ENCODE data around the gene SPDYE1.
"Not testable (repeated sequence)": the region's sequence is repeated elsewhere in the genome, so short reads cannot be mapped to it uniquely, and the experiment has no call there.

Gene SPDYE1

GRCh38 chr7:43974033-43974573 lies 23.6 kb upstream of the SPDYE1 start:
- not testable (repeated sequence) for H3K36me3 ChIP-seq (ENCODE audit: insufficient read depth, low read length); H3K27me3 ChIP-seq (ENCODE audit: insufficient read depth, low read length, poor library complexity); ATAC-seq (ENCODE audit: insufficient read depth, low read depth)

DNA sequence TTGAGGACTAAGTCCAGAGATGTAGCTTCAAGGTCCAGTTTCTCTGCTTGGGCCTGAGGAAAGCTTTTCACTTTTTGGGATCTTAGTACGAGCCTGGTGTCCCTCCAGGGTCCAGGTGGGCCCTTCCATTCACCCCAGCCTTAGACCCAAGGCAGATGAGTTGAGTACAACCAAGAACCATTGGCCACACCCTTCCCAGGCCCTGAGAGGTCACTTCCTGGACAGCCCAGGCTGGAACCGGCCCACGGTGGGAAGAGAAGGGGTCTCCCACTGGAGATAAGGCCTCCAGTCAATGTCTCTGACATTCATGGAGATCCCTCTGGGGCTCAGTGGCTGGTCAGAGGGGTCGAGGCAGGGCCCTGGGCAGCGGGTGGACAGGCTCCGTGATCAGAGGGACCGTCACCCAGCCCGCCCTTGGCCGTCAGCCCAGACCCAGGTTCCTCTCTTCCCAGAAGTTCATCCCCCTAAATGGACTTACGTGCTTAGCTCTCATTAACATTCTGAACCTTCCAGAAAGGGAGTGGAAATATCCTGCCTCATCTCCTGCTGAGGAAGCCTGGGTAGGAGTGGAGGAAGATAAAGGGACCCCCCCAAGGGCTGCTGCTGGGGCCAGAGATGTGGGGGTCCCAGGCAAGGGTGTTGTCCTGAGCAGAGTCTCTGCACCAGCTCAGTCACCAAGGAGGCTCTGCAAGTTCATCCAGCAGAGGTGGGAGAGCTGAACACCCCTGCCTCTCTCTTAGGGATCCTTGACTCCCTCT lies 22.8 kb upstream of the SPDYE1 start:
- not testable (repeated sequence) for H3K9ac ChIP-seq (ENCODE audit: low read depth, low read length); H3K79me2 ChIP-seq (ENCODE audit: insufficient read depth, low read length); H4K20me1 ChIP-seq (ENCODE audit: insufficient read depth, low read length); H3K9me3 ChIP-seq (ENCODE audit: insufficient read depth, low read length, severe bottlenecking); H3K4me1 ChIP-seq (ENCODE audit: insufficient read depth, low read length); H3K4me3 ChIP-seq (ENCODE audit: low read depth in 1 of 2, low read length in 2 of 2); H3K36me3 ChIP-seq (ENCODE audit: insufficient read depth, low read length); H2AFZ ChIP-seq (ENCODE audit: low read depth, low read length); H3K27ac ChIP-seq (ENCODE audit: low read length); ATAC-seq (ENCODE audit: insufficient read depth, low read depth); H3K4me2 ChIP-seq (ENCODE audit: insufficient read depth, low read length); DNase-seq; H3K27me3 ChIP-seq (ENCODE audit: insufficient read depth, low read length, poor library complexity)

More at GRCh38 chr7:43974033-43974573, 23.6 kb upstream of the SPDYE1 start:
- not testable (repeated sequence) for H3K4me3 ChIP-seq (ENCODE audit: low read depth in 1 of 2, low read length in 2 of 2); H2AFZ ChIP-seq (ENCODE audit: low read depth, low read length); H3K4me1 ChIP-seq (ENCODE audit: insufficient read depth, low read length); H3K27ac ChIP-seq (ENCODE audit: low read length); H3K9ac ChIP-seq (ENCODE audit: low read depth, low read length); DNase-seq; H3K9me3 ChIP-seq (ENCODE audit: insufficient read depth, low read length, severe bottlenecking); H3K79me2 ChIP-seq (ENCODE audit: insufficient read depth, low read length); H4K20me1 ChIP-seq (ENCODE audit: insufficient read depth, low read length); H3K4me2 ChIP-seq (ENCODE audit: insufficient read depth, low read length)

DNA sequence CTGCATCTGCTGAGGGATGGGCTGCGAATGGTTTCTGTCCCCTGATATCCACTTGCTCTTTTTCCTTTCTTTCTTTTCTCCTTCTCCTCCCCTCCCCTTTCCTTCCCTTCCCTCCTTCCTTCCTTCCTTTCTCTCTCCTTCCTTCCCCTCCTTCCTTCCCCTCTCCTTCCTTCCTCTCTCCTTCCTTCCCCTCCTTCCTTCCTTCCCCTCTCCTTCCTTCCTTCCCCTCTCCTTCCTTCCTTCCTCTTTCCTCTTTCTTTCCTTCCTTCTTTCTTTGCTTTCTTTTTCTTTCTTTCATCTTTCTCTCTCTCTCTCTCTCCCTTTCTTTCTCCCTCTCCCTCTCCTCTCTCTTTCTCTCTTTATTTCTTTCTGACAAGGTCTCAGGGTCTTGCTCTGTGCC lies 20.2 kb upstream of the SPDYE1 start:
- Histone ChIP-seq H3K4me1 (ENCODE audit: insufficient read depth, low read length) (no peaks in the 10 kb centered on the region), H2AFZ (ENCODE audit: low read depth, low read length) (no peak overlapping the region), H3K27me3 (ENCODE audit: insufficient read depth, low read length, poor library complexity) (no peaks in the 10 kb centered on the region), H3K9me3 (ENCODE audit: insufficient read depth, low read length, severe bottlenecking) (no peaks in the 10 kb centered on the region), H3K4me3 (ENCODE audit: low read depth in 1 of 2, low read length in 2 of 2) (no peak overlapping the region), H3K9ac (ENCODE audit: low read depth, low read length) (no peak overlapping the region), H3K4me2 (ENCODE audit: insufficient read depth, low read length) (no peak overlapping the region), H3K36me3 (ENCODE audit: insufficient read depth, low read length) (no peaks in the 10 kb centered on the region), H3K79me2 (ENCODE audit: insufficient read depth, low read length) (no peaks in the 10 kb centered on the region), H4K20me1 (ENCODE audit: insufficient read depth, low read length) (no peaks in the 10 kb centered on the region), H3K27ac (ENCODE audit: low read length) (no peak overlapping the region)
- TF ChIP-seq EZH2 (IDR thresholded peaks at IDR 0.05; ENCODE audit: borderline replicate concordance, low read depth, low read length, severe bottlenecking) (no peak), CTCF (IDR thresholded peaks at IDR 0.05; ENCODE audit: borderline replicate concordance, extremely low read depth, low read length, poor library complexity, severe bottlenecking) (no peak)
- ATAC-seq (ENCODE audit: insufficient read depth, low read depth) (no peak), DNase-seq (no peak)

- H3K79me2 ChIP-seq (ENCODE audit: insufficient read depth, low read length); ATAC-seq (ENCODE audit: insufficient read depth, low read depth); H4K20me1 ChIP-seq (ENCODE audit: insufficient read depth, low read length); DNase-seq; H3K27me3 ChIP-seq (ENCODE audit: insufficient read depth, low read length, poor library complexity); H3K4me3 ChIP-seq (ENCODE audit: low read depth in 1 of 2, low read length in 2 of 2); H3K9me3 ChIP-seq (ENCODE audit: insufficient read depth, low read length, severe bottlenecking); H3K9ac ChIP-seq (ENCODE audit: low read depth, low read length); H3K27ac ChIP-seq (ENCODE audit: low read length); H3K4me2 ChIP-seq (ENCODE audit: insufficient read depth, low read length); H3K4me1 ChIP-seq (ENCODE audit: insufficient read depth, low read length); H2AFZ ChIP-seq (ENCODE audit: low read depth, low read length); H3K36me3 ChIP-seq (ENCODE audit: insufficient read depth, low read length): not testable (repeated sequence)
Measured at GRCh38 chr7:43978102-43978501, 19.6 kb upstream of the SPDYE1 start.

GRCh38 chr7:43982848-43983247 lies 14.8 kb upstream of the SPDYE1 start:
- H2AFZ ChIP-seq (ENCODE audit: low read depth, low read length); H3K4me3 ChIP-seq (ENCODE audit: low read depth in 1 of 2, low read length in 2 of 2); H3K9me3 ChIP-seq (ENCODE audit: insufficient read depth, low read length, severe bottlenecking); DNase-seq; H3K4me2 ChIP-seq (ENCODE audit: insufficient read depth, low read length); ATAC-seq (ENCODE audit: insufficient read depth, low read depth); H3K79me2 ChIP-seq (ENCODE audit: insufficient read depth, low read length); H3K27me3 ChIP-seq (ENCODE audit: insufficient read depth, low read length, poor library complexity); H4K20me1 ChIP-seq (ENCODE audit: insufficient read depth, low read length); H3K27ac ChIP-seq (ENCODE audit: low read length); H3K9ac ChIP-seq (ENCODE audit: low read depth, low read length); H3K36me3 ChIP-seq (ENCODE audit: insufficient read depth, low read length); H3K4me1 ChIP-seq (ENCODE audit: insufficient read depth, low read length): not testable (repeated sequence)
